GM19468 (cell line): ENCODE results near the gene MEP1A.

Experiments
- ATAC-seq: cut with Tn5 transposase; IDR thresholded peaks from one replicate; pipeline ENCODE4 v1.9.1; 2021; ENCODE audit warnings: mild to moderate bottlenecking, moderate library complexity, moderate number of reproducible peaks; ENCODE audit not compliant: unreplicated experiment; ENCODE audit errors: extremely low read depth

MEP1A gene

GRCh38 chr6:46776070-46776712 is 17.0 kb upstream of the MEP1A start:
- no peak for ATAC-seq

GRCh38 chr6:46777476-46778346 is 15.5 kb upstream of the MEP1A start:
- ATAC-seq: no peak

GRCh38 chr6:46781478-46782378 is 11.5 kb upstream of the MEP1A start:
- ATAC-seq: no peak

GRCh38 chr6:46784535-46784934 is 8.7 kb upstream of the MEP1A start:
- no peak for ATAC-seq

- no peak for ATAC-seq
Measured at GRCh38 chr6:46787871-46788540, 5.2 kb upstream of the MEP1A start.

- no peak for ATAC-seq
Measured at GRCh38 chr6:46788791-46789190, 4.4 kb upstream of the MEP1A start.

- ATAC-seq: no peak
Measured at GRCh38 chr6:46789434-46790354, 3.5 kb upstream of the MEP1A start.

GRCh38 chr6:46790355-46790874 is 2.8 kb upstream of the MEP1A start:
- ATAC-seq: no peak

- no peak for ATAC-seq
Measured at GRCh38 chr6:46792635-46793034, 554 bp upstream of the MEP1A start.

GRCh38 chr6:46794068-46794467 is 879 bp downstream of the MEP1A start:
- no peak for ATAC-seq

- no peak for ATAC-seq
Measured at GRCh38 chr6:46795816-46796215, 2.6 kb downstream of the MEP1A start.

- ATAC-seq: no peak
Measured at GRCh38 chr6:46796848-46797580, 3.8 kb downstream of the MEP1A start.

GRCh38 chr6:46799657-46800056 is 6.5 kb downstream of the MEP1A start:
- ATAC-seq: no peak

GRCh38 chr6:46808806-46809205 is 15.6 kb downstream of the MEP1A start:
- ATAC-seq: no peak

GRCh38 chr6:46815130-46815529 is 21.9 kb downstream of the MEP1A start:
- no peak for ATAC-seq

GRCh38 chr6:46816626-46817025 is 23.4 kb downstream of the MEP1A start:
- ATAC-seq: no peak

- no peak for ATAC-seq
Measured at GRCh38 chr6:46819561-46819960, 26.4 kb downstream of the MEP1A start.

- no peak for ATAC-seq
Measured at GRCh38 chr6:46821458-46821881, 28.3 kb downstream of the MEP1A start.
